HL-60/S4 treated with phorbol 12-myristate 13-acetate at 8.2 ng/mL for 4 days and 3 days (cell line): Measurements from ENCODE around the gene CHMP3.
"Not testable (repeated sequence)": the region's sequence is repeated elsewhere in the genome, so short reads cannot be mapped to it uniquely, and the experiment has no call there.

Source experiments
- in situ Hi-C: fragments of 300-500 bp; cut with MboI; formaldehyde crosslinking; loops from 2 replicates; pipeline ENCODE4 v1.15.0; 2022; ENCODE audit warnings: low sequenced_read_pairs

CHMP3 gene

DNA sequence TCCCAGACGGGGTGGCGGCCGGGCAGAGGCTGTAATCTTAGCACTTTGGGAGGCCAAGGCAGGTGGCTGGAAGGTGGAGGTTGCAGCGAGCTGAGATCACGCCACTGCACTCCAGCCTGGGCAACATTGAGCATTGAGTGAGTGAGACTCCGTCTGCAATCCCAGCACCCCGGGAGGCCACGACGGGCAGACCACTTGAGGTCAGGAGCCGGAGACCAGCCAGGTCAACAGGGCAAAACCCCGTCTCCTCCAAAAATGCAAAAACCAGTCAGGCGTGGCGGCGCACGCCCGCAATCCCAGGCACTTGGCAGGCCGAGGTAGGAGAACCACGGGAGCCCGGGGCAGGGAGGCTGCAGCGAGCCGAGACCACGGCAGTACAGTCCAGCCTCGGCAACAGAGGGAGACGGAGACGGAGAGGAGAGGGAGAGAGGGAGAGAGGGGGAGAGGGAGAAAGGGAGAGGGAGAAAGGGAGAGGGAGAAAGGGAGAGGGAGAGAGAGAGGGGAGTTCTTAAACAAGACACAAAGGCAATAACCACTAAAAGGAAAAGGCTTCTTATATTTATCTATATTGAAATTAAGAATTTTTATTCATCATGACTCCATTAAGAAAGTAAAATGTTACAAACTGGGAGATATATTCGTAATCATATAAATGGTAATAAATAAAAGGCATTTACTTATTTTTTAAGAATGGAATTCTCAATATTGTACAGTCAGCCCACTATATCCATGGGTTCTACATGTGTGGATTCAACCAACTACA lies 13.1 kb downstream of the CHMP3 start:
- in situ Hi-C loops: not testable (repeated sequence)

DNA sequence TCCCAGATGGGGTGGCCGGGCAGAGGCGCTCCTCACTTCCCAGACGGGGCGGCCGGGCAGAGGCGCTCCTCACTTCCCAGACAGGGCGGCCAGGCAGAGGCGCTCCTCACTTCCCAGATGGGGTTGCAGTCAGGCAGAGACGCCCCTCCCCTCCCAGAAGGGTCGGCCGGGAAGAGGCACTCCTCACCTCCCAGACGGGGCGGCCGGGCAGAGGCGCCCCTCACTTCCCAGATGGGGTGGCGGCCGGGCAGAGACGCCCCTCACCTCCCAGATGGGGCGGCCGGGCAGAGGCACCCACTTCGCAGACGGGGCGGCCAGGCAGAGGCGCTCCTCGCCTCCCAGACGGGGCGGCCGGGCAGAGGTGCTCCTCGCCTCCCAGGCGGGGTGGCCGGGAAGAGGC lies 13.8 kb downstream of the CHMP3 start:
- in situ Hi-C loops: not testable (repeated sequence)

GRCh38 chr2:86548913-86549396 lies 14.3 kb downstream of the CHMP3 start:
- in situ Hi-C loops: not testable (repeated sequence)

- in situ Hi-C loops: not testable (repeated sequence)
Observed at GRCh38 chr2:86548165-86548912, 14.9 kb downstream of the CHMP3 start.

DNA sequence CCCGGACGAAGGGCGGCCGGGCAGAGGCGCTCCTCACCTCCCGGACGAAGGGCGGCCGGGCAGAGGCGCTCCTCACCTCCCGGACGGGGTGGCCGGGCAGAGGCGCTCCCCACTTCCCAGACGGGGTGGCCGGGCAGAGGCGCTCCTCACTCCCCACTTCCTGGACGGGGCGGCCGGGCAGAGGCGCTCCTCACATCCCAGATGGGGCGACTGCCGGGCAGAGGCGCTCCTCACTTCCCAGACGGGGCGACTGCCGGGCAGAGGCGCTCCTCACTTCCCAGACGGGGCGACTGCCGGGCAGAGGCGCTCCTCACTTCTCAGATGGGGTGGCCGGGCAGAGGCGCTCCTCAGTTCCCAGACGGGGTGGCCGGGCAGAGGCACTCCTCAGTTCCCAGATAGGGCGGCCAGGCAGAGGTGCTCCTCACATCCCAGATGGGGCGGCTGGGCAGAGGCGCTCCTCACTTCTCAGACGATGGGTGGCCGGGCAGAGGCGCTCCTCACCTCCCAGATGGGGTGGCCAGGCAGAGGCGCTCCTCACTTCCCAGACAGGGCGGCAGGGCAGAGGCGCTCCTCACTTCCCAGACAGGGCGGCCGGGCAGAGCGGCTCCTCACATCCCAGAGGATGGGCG lies 17.8 kb downstream of the CHMP3 start:
- in situ Hi-C loops: not testable (repeated sequence)

GRCh38 chr2:86544278-86545099 lies 18.8 kb downstream of the CHMP3 start:
- in situ Hi-C loops: not testable (repeated sequence)

DNA sequence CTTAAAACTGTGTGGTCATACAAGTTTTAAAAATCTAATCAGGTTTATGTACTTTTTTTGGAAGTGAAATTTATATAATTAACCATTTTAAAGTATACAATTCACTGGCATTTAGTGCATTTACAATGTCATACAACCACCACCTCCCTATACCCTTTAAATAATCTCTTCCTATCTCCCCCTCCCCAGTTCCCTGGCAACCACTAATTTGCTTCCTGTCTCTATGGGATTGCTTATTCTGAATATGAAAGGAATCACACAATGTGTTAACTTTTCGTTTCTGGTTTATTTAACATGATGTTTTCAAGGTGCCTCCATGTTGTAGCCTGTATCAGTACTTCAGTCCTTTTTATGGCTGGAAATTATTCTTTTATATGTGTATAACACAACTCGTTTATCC lies 19.4 kb downstream of the CHMP3 start:
- in situ Hi-C loops: no loop called here

GRCh38 chr2:86543335-86543734 lies 19.9 kb downstream of the CHMP3 start:
- in situ Hi-C loops: no loop called here

DNA sequence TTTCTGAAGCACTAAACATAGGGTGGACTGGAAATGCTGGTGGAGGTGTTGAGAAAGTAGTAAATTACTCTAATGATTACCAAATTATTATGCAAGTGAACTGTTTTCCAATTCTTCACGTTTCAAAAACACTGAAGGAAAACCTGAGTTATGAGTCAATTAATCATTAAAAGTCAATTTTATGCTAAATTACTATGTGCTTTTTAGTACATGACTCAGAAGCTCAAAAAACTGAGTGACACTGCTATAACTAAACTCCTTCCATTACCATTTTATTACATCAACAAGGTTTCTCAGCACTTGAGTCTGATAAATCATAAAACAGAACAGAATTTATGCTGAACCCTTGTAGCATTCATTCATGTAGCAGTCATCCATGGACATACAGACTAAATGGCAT lies 20.4 kb downstream of the CHMP3 start:
- in situ Hi-C loops: no loop called here

DNA sequence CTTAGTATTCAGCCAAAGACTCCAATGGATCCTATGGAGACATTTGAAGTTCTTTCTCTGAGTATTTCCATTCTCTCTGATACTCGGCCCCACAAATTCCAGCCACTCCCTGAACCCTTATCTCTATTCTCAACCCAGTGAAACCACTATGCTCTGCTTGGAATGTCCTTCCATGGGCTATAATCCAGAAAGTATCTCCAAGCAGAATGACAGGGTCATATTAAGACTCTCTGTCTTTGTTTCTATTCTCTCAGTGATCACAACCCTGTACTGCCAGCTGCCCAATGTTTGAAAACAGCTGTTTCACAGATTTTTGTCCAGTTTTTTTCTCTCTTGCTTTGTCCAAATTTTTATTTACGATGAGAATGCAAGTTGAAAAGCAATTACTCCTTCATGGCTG lies 21.9 kb downstream of the CHMP3 start:
- in situ Hi-C loops: no loop called here

- in situ Hi-C loops: no loop called here
Observed at GRCh38 chr2:86533589-86533988, 29.7 kb downstream of the CHMP3 start.

GRCh38 chr2:86525421-86526340 lies 37.6 kb downstream of the CHMP3 start:
- in situ Hi-C loops: no loop called here

DNA sequence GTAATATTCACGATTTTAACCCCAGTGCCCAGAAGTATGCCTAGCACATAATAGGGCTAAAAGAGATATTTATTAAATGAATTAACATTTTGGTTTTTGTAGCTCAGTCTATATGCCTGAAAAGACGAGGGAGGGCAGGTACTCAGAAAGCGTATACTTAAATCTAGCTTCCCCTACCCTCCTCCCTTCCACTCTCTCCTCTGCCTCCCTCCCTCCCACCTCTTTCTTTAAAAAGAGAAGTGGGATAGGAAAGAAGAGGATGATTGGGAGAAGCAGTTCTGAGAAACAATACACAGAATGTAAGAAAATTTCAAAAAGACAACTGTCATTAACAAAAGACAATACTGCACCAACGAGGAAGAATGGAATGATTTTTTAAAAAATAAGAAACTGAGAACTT lies 39.8 kb downstream of the CHMP3 start:
- in situ Hi-C loops: no loop called here

DNA sequence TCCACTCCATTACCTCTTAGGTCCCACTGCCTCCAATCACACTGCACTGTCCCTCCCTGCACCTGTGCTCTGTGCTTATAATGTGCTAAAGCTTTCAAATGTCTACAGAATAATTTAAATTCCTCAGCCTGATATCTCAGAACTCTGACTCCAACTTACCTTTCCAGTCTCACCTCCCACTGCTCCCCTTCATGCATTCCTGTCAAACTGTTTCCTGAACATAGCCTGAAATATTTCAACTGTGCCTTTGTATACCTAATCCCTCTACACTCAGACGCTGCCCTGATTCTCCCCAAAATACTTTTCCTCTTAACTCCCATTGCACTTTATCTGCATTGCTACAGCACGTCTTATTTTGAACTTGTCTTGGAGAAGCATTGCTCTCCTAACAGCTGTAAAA lies 40.5 kb downstream of the CHMP3 start:
- in situ Hi-C loops: no loop called here

DNA sequence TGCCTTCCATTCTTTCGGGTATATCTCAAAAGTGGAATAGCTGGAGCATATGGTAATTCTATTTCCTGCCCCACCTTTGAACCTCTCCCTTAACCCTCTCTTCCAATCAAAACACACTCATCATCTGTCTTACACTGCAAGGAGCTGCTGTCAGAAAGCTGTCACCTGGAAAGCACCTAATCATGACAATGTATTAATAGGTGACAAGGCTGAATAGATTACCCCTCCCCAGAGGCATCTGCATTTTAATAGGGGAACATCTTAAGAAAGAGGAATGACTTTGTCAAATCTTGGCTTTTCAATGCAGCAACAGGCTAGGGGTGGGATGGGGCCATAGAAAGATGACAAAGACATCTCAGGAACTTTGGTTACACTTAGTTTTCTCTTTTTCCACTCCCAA lies 41.3 kb downstream of the CHMP3 start:
- in situ Hi-C loops: no loop called here

DNA sequence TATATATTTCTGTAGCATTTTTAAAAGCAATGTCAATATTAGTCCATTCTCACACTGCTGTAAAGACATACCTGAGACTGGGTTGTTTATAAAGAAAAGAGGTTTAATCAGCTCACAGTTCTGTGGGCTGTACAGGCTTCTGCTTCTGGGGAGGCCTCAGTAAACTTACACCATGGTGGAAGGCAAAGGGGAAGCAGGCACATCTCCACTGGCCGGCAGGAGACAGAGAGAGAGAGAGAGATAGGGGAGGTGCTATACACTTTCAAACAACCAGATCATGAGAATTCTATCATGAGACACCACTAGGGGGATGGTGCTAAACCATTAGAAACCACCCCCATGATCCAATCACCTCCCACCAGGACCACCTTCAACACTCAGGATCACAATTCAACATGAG lies 43.1 kb downstream of the CHMP3 start:
- in situ Hi-C loops: no loop called here

GRCh38 chr2:86519349-86519748 lies 43.9 kb downstream of the CHMP3 start:
- in situ Hi-C loops: no loop called here

GRCh38 chr2:86518481-86518880 lies 44.8 kb downstream of the CHMP3 start:
- in situ Hi-C loops: no loop called here

DNA sequence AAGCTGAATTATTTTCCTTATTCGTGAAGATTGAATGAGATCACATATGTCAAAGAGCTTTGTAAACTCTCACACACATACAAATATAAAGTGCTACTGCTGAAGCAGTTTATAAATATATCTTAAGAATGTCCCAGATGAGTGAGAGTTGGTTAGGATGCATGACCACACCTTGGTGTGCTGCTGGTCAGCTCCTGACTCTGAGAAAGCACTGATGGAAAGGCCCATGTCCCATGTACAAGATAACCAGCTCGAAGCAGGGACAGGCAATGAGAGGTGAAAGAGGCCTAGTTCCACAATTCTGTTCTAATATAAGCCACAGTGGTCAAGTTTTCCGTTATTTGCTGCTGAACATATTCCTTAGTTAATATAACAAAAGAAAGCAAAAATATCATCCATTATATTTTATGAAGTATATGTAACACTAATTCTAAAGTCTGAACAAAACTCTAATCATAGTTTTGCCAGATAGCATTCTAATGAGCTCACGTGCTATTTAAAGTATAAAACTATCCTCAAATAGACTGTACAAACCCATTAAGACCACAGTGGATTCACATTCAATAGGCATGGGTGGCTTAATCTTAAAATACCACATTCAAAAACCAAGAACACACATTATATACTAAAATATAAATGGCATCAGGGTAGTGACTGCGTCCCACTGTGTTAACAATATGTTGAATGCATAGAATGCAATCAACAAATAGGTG lies 49.1 kb downstream of the CHMP3 start:
- in situ Hi-C loops: no loop called here
